SJCRH30 (cell line): ENCODE measurements around the gene GATA3. TPM values are rescaled to one million over a fixed set of nuclear protein-coding genes. Genes with fewer than 3 reads are reported as not detected.

ENCODE experiments used
- DNase-seq, 2 experiments: peaks; one replicate each; pipeline ENCODE4 v3.0.0-alpha.2; 2015 to 2020
- H3K27ac ChIP-seq: fragments of 250-450 bp; sonication (Bioruptor Pico); 2 replicates; pipeline ENCODE4 v1.5.1; 2020; ENCODE audit warnings: mild to moderate bottlenecking, moderate library complexity
- H3K27me3 ChIP-seq: fragments of 250-450 bp; sonication (Bioruptor Pico); 2 replicates; pipeline ENCODE4 v1.5.1; 2020; ENCODE audit warnings: mild to moderate bottlenecking, moderate library complexity
- H3K36me3 ChIP-seq: fragments of 250-450 bp; sonication (Bioruptor Pico); 2 replicates; pipeline ENCODE4 v1.5.1; 2020; ENCODE audit warnings: mild to moderate bottlenecking, moderate library complexity
- H3K4me1 ChIP-seq: fragments of 250-450 bp; sonication (Bioruptor Pico); 2 replicates; pipeline ENCODE4 v1.5.1; 2020; ENCODE audit warnings: mild to moderate bottlenecking, moderate library complexity
- H3K4me3 ChIP-seq: fragments of 250-450 bp; sonication (Bioruptor Pico); 2 replicates; pipeline ENCODE4 v1.5.1; 2020; ENCODE audit warnings: mild to moderate bottlenecking, moderate library complexity
- H3K9me3 ChIP-seq: fragments of 250-450 bp; sonication (Bioruptor Pico); replicated peaks from 2 replicates; pipeline ENCODE4 v1.5.1; 2020; ENCODE audit warnings: mild to moderate bottlenecking, moderate library complexity
- total RNA-seq: library from RNA; depleted of rRNA; stranded (reverse); fragments of >200 nt; shearing (Covaris generic); gene quantifications from 2 replicates; pipeline ENCODE4 v1.2.3, GENCODE V29; 2014; rRNA removed

Gene GATA3
- total RNA-seq, 1 experiment from 2014 or later, result 1.2 TPM

DNA sequence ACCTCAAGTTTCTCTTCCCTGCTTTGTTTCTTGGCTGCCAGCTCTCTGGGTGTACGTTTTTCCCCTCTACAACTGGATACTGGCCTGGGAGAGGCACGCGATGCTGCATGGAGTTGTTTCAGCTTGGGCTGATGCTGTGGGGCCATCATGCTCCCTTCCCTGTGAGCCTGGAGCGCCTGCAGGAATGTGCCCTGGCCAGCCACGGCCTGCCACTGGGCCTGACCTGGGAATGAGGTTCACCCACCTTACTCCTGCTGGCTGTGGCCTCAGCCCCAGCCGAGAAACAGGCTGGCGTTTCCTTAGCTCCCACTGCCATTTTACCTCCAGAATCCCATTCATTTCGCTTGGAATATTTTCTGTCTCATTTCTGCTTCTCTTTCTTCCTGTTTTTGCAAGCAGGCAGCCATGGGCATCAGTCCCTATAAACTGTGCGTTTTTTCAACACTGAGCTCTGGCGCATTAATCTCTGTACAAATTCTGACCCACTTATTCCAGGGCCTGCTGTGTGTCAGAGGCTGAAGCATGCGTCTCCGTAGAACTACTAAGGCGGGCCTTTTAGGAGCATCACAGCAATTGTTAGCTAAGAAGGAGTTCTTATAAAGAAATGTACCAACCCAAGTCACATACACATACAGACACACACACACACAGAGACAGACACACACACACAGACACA is 57.9 kb downstream of the GATA3 start:
- no peaks in the 10 kb centered on the region for H3K36me3 ChIP-seq
- H3K4me1 ChIP-seq, result no peaks in the 10 kb centered on the region
- no peak overlapping the region for H3K4me3 ChIP-seq
- DNase-seq, result no peak
- H3K27ac ChIP-seq, result no peak overlapping the region
- no peaks in the 10 kb centered on the region for H3K27me3 ChIP-seq
- no peaks in the 10 kb centered on the region for H3K9me3 ChIP-seq

DNA sequence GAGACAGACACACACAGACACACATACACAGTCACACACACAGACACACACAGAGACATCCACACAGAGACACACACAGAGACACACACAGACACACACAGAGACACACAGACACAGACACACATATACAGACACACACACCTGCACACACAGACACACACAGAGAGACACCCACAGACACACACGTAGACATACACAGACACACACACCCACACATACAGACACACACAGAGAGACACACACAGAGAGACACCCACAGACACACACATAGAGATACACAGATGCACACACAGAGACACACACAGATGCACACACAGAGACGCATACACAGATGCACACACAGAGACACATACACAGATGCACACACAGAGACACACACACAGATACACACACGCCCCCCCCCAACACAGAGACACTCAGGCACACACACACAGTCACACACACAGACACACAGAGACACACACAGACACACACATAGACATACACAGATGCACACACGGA is 58.5 kb downstream of the GATA3 start:
- no peaks in the 10 kb centered on the region for H3K27me3 ChIP-seq
- H3K9me3 ChIP-seq, result no peaks in the 10 kb centered on the region
- H3K27ac ChIP-seq, result no peak overlapping the region
- no peak for DNase-seq
- no peak overlapping the region for H3K4me3 ChIP-seq
- no peaks in the 10 kb centered on the region for H3K36me3 ChIP-seq
- H3K4me1 ChIP-seq, result no peaks in the 10 kb centered on the region

DNA sequence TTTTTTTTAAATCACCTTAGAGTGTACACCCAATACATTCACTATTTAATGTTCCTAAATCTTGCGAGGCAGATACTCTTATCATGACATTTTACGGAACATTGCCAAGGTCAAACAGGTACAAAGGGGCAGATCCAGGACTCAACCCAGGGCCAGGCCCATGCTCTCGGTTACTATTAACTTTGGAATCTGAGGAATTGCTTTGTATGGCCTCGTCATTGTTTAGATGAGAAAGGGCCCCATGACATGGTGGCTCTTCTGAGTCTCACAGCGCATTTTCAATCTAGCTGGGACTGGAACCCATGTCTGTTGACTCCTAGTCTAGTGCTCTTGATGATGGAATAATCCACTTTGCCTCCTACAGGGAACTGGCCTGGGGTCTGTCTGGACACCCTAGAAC is 59.1 kb downstream of the GATA3 start:
- H3K27me3 ChIP-seq, result no peaks in the 10 kb centered on the region
- no peaks in the 10 kb centered on the region for H3K9me3 ChIP-seq
- H3K27ac ChIP-seq, result no peak overlapping the region
- no peak for DNase-seq
- H3K36me3 ChIP-seq, result no peaks in the 10 kb centered on the region
- no peak overlapping the region for H3K4me3 ChIP-seq
- H3K4me1 ChIP-seq, result no peaks in the 10 kb centered on the region

DNA sequence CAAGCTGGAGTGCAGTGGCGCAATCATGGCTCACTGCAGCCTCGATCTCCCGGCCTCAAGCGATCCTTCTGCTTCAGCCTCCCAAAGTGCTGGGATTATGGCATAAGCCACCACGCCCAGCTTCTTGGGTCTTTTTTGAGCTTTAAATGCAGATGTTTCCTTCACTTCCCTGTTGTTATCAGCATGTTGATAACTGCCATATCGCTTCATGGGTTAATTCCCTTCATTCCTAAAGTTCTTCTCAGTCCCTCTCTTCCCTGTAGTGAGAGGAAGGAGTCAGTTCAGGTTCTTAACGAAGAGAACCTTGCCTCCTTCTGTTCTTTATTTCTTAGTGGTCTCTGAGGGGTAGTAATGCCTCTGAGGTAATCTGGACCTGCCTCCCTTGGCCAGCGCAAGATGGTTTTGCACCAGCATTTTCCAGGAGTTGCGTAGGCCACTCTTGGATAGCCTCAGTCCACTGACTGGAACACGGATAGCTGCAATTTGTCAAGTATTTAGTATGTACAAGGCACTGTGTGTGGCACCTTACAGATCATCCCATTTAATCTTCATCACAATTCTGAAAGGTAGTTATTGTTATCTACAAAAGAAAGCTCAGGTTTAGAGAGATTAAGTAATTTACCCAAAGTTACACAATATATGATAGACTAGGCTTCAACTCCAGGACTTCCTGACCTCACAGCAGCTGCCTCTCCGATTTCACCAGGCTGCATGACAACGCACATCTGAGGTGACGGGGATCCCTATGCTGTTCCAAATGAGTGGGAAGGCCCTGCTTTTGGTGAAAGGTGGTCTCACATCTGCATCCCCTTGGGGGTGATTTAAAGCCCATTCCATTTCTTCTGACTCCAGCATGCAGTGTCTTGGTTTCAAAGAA is 60.5 kb downstream of the GATA3 start:
- no peak for DNase-seq
- no peaks in the 10 kb centered on the region for H3K27me3 ChIP-seq
- H3K4me1 ChIP-seq, result no peaks in the 10 kb centered on the region
- H3K27ac ChIP-seq, result no peak overlapping the region
- H3K4me3 ChIP-seq, result no peak overlapping the region
- H3K36me3 ChIP-seq, result no peaks in the 10 kb centered on the region
- no peaks in the 10 kb centered on the region for H3K9me3 ChIP-seq

DNA sequence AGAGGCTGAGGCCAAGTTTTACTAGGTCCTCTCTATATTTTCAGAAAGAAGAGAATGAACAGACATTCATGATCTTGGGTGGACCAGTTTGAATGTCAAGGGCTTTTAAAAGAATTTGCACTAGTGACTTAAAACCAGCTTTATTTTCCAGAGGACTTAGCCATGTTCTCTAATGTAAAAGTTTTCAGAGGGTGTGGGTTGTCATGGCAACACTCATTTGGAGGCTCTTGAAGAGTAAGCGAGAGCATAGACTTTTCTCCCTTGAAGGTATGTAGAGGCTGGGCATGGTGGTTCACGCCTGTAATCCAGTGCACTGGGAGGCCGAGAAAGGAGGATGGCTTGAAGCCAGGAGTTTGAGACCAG is 61.1 kb downstream of the GATA3 start:
- no peaks in the 10 kb centered on the region for H3K27me3 ChIP-seq
- H3K4me1 ChIP-seq, result no peaks in the 10 kb centered on the region
- no peaks in the 10 kb centered on the region for H3K36me3 ChIP-seq
- H3K9me3 ChIP-seq, result no peaks in the 10 kb centered on the region
- H3K4me3 ChIP-seq, result no peak overlapping the region
- no peak for DNase-seq
- no peak overlapping the region for H3K27ac ChIP-seq

DNA sequence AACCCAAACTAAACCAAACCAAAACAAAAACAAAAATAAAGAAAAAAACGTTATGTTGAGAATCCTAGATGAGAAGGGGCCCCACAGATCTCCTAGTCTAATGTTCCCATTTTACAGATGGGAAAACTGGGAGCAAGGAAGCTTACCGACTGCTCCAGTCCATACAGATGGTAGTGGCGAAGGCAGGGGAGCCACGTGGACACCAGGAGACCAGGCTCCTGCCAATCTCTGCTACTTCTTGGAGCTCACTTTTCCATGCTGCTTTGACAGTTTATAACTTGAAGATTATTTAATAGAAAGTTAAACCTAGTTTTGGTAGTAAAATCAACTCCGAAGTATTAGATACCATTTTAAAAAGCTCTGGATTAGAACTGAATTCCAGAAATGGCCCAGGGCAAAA is 62.0 kb downstream of the GATA3 start:
- no peaks in the 10 kb centered on the region for H3K36me3 ChIP-seq
- H3K4me1 ChIP-seq, result no peaks in the 10 kb centered on the region
- H3K9me3 ChIP-seq, result no peaks in the 10 kb centered on the region
- no peak overlapping the region for H3K4me3 ChIP-seq
- no peaks in the 10 kb centered on the region for H3K27me3 ChIP-seq
- DNase-seq, result no peak
- no peak overlapping the region for H3K27ac ChIP-seq

DNA sequence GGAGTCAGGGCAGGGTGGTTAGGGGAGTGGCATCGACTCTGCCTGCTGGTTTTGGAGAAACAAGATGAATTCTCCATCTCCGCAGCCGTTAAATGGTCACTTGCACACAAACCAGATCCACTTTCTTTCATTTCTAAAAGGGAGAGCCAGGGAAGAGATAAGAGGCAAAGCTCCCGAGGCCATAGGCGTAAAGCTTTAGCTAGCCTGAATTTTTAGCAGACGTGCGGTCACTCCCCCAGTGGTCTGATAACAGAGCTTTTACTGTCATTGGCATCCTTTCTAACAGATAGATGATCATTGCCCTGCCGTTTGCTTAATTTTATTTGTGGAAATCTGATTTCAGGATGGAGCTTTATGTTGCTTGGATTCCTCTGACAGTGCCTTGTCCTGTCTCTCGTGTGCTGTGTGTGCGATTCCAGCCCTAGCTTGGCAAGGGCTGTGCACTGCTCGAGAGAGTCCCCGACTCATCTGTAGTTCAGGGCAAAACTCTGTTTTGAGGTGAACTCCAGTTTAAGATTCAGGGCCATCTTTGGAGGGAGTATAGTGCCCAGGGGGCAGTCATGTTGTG is 62.5 kb downstream of the GATA3 start:
- Histone ChIP-seq H3K4me3 (no peak overlapping the region), H3K27me3 (no peaks in the 10 kb centered on the region), H3K36me3 (no peaks in the 10 kb centered on the region), H3K27ac (no peak overlapping the region), H3K4me1 (no peaks in the 10 kb centered on the region), H3K9me3 (no peaks in the 10 kb centered on the region)
- DNase-seq, result no peak

DNA sequence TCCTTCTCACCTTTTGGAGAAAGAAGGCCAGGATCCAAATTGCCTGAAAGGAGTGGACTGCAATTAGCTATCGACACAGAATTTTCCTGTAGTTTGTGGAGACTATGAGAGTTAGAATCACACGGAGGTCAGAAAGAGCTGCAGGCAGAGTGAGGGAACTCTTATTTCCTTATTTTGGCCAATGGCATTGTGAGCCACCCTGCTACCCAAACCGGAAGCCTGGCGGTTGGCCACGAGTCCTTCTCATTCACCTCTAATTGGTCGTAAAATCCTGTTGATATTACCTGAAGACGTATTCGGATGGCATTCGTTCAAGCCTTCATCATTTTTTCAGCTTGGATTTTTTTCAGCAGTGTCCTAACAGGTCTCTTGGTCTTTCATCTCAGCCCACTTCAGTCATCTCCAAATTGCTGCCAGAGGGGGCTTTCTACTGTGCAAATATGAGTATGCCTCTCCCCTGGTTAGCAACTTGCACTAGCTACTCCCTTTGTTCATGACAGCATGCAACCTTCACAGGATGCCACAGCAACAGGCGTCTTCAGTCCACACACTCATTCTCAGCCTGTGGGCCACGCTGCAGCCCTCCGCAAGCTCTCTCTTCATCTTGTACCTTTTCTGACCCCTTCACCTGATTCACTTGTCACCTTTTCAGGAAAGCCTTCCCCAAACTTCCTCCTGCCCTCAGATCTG is 66.9 kb downstream of the GATA3 start:
- no peak for DNase-seq
- no peaks in the 10 kb centered on the region for H3K4me1 ChIP-seq
- H3K36me3 ChIP-seq, result no peaks in the 10 kb centered on the region
- H3K4me3 ChIP-seq, result no peak overlapping the region
- H3K9me3 ChIP-seq, result no peaks in the 10 kb centered on the region
- no peaks in the 10 kb centered on the region for H3K27me3 ChIP-seq
- no peak overlapping the region for H3K27ac ChIP-seq

DNA sequence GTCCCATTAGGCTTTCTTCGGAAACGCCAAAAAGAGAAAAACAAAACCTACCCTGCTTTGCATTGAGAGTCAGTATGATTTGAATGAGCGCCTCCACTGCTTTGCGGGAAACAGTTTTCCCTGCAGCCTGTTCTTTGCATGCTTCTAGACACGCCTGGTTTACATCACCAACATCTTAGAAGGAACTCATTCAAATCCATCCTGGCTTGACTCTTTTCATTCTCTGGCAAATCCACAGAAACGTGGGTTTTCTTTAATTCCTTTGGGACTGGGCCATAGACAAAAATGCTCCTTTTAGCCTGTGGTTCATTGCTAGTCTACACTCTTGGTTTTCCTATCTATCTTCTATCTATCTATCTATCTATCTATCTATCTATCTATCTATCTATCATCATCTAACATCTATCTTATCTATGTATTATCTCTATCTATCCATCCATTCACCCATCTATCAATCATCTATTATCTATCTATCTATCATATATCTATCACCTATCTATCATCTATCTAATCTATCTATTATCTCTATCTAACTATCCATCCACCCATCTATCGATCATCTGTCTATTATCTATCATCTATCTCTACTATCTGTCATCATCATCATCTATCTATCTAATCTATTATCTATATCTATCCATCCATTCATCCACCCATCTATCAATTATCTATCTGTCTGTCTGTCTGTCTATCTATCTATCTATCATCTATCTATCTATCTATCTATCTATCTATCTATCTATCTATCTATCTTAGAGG is 68.3 kb downstream of the GATA3 start:
- H3K27me3 ChIP-seq, result no peaks in the 10 kb centered on the region
- H3K4me1 ChIP-seq, result no peaks in the 10 kb centered on the region
- no peak overlapping the region for H3K4me3 ChIP-seq
- no peak for DNase-seq
- H3K27ac ChIP-seq, result no peak overlapping the region
- no peaks in the 10 kb centered on the region for H3K36me3 ChIP-seq
- H3K9me3 ChIP-seq, result no peaks in the 10 kb centered on the region

DNA sequence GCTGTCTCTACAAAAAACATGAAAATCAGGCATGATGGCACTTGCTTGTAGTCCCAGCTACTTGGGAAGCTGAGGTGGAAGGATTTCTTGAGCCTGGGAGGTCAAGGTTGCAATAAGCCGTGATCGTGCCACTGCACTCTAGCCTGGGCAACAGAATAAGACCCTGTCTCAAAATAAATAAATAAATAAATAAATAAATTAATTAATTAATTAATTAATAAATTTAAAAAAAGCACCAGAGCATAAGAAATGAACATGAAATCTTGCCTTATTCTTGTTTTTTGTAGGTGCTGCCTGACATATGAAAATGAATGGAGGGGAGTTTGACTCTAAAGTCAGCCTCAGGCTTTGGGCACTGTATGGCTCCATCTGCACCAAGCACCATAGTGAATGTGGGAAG is 69.9 kb downstream of the GATA3 start:
- no peaks in the 10 kb centered on the region for H3K27me3 ChIP-seq
- no peaks in the 10 kb centered on the region for H3K4me1 ChIP-seq
- no peaks in the 10 kb centered on the region for H3K36me3 ChIP-seq
- no peaks in the 10 kb centered on the region for H3K9me3 ChIP-seq
- H3K4me3 ChIP-seq, result no peak overlapping the region
- no peak for DNase-seq
- no peak overlapping the region for H3K27ac ChIP-seq

Other genes starting within 250 kb of the GATA3 start
- 3.6 and 3.9 TPM in 2 replicates for gene TAF3, start 236.2 kb upstream of the GATA3 start, total RNA-seq